ENCODE results near the gene VHLL. TPM values are rescaled to one million over a fixed set of nuclear protein-coding genes. Genes with fewer than 3 reads are reported as not detected.
A peak's percentile ranks its signal among the peaks of the same experiment; 100 is the strongest.

VHLL gene
- total RNA-seq, 1 donor from 2014 or later: 0.46 TPM

GRCh38 chr1:156291226-156292061 lies 7.7 kb downstream of the VHLL start:
- H3K4me3 Mint-ChIP-seq (ENCODE audit: low read depth): peak overlapping the region; percentile 76
- peak overlapping the region; percentile 96 for H3K27ac Mint-ChIP-seq
- H3K4me1 Mint-ChIP-seq (ENCODE audit: low read depth): peaks cover 19% of the 10 kb centered on the region
- no peaks in the 10 kb centered on the region for H3K27me3 Mint-ChIP-seq
- DNase-seq (ENCODE audit: low spot score, unreplicated experiment): peak; percentile 81
- peaks cover 1% of the 10 kb centered on the region for H3K36me3 Mint-ChIP-seq (ENCODE audit: insufficient read depth)
- TF ChIP-seq CTCF (IDR thresholded peaks at IDR 0.05; ENCODE audit: unreplicated experiment): no peak
- no peaks in the 10 kb centered on the region for H3K9me3 Mint-ChIP-seq (ENCODE audit: low read depth)

- no peak overlapping the region for H3K27ac Mint-ChIP-seq
- TF ChIP-seq CTCF (IDR thresholded peaks at IDR 0.05; ENCODE audit: unreplicated experiment): no peak
- no peaks in the 10 kb centered on the region for H3K27me3 Mint-ChIP-seq
- peaks cover 16% of the 10 kb centered on the region for H3K4me1 Mint-ChIP-seq (ENCODE audit: low read depth)
- DNase-seq (ENCODE audit: low spot score, unreplicated experiment): no peak
- H3K4me3 Mint-ChIP-seq (ENCODE audit: low read depth): no peak overlapping the region
- H3K36me3 Mint-ChIP-seq (ENCODE audit: insufficient read depth): peaks cover 1% of the 10 kb centered on the region
- no peaks in the 10 kb centered on the region for H3K9me3 Mint-ChIP-seq (ENCODE audit: low read depth)
Observed at GRCh38 chr1:156289857-156290256, 9.2 kb downstream of the VHLL start.

GRCh38 chr1:156286061-156286460 lies 13.0 kb downstream of the VHLL start:
- DNase-seq (ENCODE audit: low spot score, unreplicated experiment): no peak
- H3K4me1 Mint-ChIP-seq (ENCODE audit: low read depth): peaks cover 29% of the 10 kb centered on the region
- no peaks in the 10 kb centered on the region for H3K27me3 Mint-ChIP-seq
- no peak for TF ChIP-seq CTCF (IDR thresholded peaks at IDR 0.05; ENCODE audit: unreplicated experiment)
- H3K9me3 Mint-ChIP-seq (ENCODE audit: low read depth): no peaks in the 10 kb centered on the region
- H3K27ac Mint-ChIP-seq: no peak overlapping the region
- peaks cover 1% of the 10 kb centered on the region for H3K36me3 Mint-ChIP-seq (ENCODE audit: insufficient read depth)
- H3K4me3 Mint-ChIP-seq (ENCODE audit: low read depth): no peak overlapping the region

- no peak overlapping the region for H3K27ac Mint-ChIP-seq
- no peak for DNase-seq (ENCODE audit: low spot score, unreplicated experiment)
- peaks cover 1% of the 10 kb centered on the region for H3K36me3 Mint-ChIP-seq (ENCODE audit: insufficient read depth)
- no peak overlapping the region for H3K4me3 Mint-ChIP-seq (ENCODE audit: low read depth)
- no peaks in the 10 kb centered on the region for H3K27me3 Mint-ChIP-seq
- TF ChIP-seq CTCF (IDR thresholded peaks at IDR 0.05; ENCODE audit: unreplicated experiment): no peak
- H3K4me1 Mint-ChIP-seq (ENCODE audit: low read depth): peaks cover 28% of the 10 kb centered on the region
- H3K9me3 Mint-ChIP-seq (ENCODE audit: low read depth): no peaks in the 10 kb centered on the region
Observed at GRCh38 chr1:156285437-156285836, 13.7 kb downstream of the VHLL start.

- no peak for TF ChIP-seq CTCF (IDR thresholded peaks at IDR 0.05; ENCODE audit: unreplicated experiment)
- no peaks in the 10 kb centered on the region for H3K27me3 Mint-ChIP-seq
- peak overlapping the region; percentile 88 for H3K4me3 Mint-ChIP-seq (ENCODE audit: low read depth)
- peaks cover 28% of the 10 kb centered on the region for H3K4me1 Mint-ChIP-seq (ENCODE audit: low read depth)
- H3K9me3 Mint-ChIP-seq (ENCODE audit: low read depth): no peaks in the 10 kb centered on the region
- H3K36me3 Mint-ChIP-seq (ENCODE audit: insufficient read depth): peaks cover 1% of the 10 kb centered on the region
- no peak for DNase-seq (ENCODE audit: low spot score, unreplicated experiment)
- H3K27ac Mint-ChIP-seq: no peak overlapping the region
Observed at GRCh38 chr1:156284757-156285156, 14.3 kb downstream of the VHLL start.
